Frontal cortex (tissue), 4 donors: ENCODE results near the gene SPTBN1. TPM values are rescaled to one million over a fixed set of nuclear protein-coding genes. Genes with fewer than 3 reads are reported as not detected.

Source experiments
- DNase-seq, 2 donors: peaks; one replicate each; pipeline ENCODE4 v3.0.0; 2012; ENCODE audit warnings: low spot score in 2 of 2
- FAIRE-seq: peaks from 2 replicates; lab custom pipeline; 2012; peaks lifted over from hg19 to GRCh38; lab: Jason Lieb, UNC
- total RNA-seq: library from RNA; depleted of rRNA; stranded (reverse); fragments of >200 nt; gene quantifications from one replicate; pipeline ENCODE4 v1.2.3, GENCODE V29; 2014
- donor health status: control.
- donor health status: control.
- donor health status: control.

The SPTBN1 gene
- total RNA-seq, 1 donor from 2014 or later = 449 TPM

DNA sequence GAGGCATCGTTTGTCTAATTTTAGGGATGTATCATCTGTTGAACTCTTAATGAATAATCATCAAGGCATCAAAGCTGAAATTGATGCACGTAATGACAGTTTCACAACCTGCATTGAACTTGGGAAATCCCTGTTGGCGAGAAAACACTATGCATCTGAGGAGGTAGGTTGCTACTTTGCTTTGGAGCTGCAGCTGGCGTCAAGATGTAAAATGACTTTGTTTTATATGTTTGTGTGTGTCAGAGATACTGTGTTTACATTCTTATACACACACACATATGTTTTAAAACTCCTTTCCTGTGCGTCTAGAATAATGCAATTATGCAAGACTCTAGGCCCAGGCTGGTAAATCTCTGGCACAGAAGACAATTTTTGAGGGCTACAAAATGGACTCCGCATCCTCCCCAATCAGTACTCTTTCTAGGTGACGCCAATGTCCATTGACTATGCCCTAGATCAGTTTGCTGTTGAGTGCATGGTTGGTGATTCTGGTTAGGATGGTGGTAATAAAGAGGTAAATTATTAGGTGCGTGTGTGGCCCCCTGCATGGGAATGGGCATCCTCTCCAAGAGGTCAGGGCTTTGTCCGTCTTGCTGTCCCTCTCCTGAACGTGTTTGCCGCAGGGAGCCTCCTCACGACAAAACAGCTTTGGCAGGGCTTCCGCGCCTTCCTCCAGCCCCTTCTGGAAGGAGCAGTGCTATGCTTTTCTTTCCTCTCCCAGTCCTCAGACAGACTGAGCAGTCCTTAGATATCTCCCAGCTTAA is 199.1 kb downstream of the SPTBN1 start:
- FAIRE-seq = no peak

DNA sequence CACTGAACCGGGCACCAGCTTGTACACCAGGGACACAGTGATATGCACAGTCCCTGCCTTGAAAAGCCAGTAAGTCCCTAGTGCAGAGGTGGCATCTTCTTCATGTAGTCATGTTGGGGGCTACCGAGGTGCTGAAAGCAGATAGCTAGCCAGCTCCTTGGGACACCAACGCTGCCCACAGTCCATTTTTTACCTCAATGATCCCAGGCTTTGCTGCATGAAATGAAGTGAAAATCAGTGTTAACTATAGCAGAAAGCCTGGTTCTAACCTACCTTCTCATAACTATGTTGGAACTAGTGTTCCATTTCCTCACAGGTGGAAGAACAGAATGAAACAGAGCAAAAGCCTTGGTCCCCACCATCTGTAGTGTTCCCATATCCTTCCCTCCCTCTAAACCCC is 200.7 kb downstream of the SPTBN1 start:
- no peak for FAIRE-seq
- DNase-seq = no peak

More for the DNA sequence above, 199.1 kb downstream of the SPTBN1 start:
- DNase-seq = no peak

DNA sequence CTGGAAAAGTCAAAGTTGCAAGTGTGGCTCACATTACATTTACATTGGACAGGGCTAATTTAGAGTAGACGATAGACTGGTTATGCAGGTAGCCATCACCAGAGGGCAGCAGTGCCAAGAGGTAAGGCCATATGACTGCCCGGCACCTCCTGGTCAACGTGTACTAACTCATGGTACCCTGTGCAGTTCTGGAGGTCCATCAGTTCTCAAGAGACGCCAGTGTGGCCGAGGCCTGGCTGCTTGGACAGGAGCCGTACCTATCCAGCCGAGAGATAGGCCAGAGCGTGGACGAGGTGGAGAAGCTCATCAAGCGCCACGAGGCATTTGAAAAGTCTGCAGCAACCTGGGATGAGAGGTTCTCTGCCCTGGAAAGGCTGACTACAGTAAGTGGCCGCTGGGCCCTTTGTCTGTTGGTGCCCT is 201.5 kb downstream of the SPTBN1 start:
- no peak for DNase-seq
- FAIRE-seq = no peak

DNA sequence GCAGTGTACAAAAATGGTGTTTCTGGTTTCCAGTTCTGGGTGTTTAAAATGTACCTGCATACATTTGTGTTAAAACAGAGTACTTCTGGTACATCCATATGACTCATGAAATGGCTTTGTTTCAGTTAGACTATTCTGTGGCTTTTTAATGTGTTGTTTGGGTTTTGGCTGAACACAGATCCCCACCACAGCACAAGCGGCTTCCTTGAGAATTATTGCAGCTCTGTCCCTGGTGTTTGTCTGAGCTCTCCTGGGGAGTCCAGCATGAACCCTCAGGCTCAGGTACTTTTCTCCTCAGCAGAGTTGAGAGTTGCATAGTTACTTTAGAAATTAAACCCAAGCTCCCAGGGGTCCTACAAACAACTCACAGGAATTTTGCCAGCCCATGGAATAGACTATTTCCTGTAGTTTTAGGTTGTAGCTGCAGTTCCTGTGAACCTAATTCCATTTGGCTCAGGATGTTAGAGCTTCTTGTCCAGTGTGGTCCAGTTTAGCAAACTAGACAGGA is 202.5 kb downstream of the SPTBN1 start:
- DNase-seq (no peak), FAIRE-seq (no peak)

DNA sequence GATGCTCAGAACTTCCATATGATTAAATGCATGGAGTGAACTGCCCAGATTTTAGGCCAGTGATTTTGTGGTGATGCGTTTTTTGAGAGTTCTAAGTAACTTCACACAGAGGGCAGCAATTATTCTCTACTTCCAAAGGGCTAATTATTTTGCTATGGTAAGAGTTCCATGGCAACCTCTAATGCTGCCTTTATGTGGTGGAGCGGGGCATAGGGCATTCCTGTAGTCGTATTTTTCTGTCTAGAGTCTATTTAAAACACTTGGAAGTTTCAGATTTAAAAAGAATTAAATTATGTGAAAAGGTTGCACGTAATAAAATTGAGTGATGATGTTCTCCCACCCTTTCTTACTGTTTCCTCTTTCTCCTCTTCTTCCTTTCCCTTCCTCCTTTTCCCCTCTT is 203.4 kb downstream of the SPTBN1 start:
- DNase-seq = no peak
- FAIRE-seq = no peak

DNA sequence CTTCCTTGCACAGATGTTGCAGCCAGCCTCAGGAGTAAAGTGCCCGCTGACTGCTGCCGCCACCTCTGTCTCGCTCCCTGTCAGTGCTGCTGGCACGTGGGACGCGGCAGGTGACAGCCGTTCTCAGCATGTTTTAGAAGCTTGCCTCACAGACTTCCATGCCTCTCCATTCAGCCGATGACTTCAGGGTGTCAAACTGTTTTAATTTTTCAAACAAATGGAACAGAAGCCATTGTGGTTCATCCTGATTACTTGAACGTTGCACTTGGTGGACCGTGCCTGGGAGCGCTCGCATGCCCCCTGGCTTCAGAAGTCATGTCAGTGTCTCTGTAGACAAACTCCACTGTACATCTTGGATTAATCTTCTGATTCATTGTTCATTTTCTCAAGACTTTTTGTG is 204.6 kb downstream of the SPTBN1 start:
- DNase-seq (no peak), FAIRE-seq (no peak)

DNA sequence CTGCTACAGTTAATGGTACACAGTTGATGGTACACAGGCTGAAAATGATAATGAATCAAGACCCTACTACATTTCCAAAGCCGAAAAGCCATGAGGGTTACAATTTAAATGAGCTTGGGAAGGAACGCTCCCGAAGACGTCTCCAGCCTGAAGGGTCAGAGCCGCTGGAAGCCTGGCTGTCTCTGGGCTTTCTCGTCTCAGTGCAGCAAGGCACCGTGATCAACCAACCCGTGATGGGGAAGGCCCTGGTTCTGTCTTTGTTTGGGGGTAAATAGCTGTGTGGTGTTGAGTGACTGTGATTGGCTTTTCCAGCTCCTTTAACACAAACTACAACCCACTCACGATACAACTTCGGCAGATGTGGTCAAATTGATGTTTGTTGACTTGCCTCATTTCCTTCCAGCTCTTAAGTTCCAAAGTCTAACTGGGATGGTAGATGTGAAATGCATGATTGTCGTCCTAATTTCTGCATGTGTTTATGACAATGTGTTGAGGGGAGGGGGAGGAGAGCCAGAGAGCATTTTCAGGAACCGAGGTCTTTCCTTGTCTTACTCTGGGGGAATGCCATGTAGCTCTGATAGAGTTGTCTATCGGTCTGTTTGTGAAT is 207.4 kb downstream of the SPTBN1 start:
- no peak for FAIRE-seq

DNA sequence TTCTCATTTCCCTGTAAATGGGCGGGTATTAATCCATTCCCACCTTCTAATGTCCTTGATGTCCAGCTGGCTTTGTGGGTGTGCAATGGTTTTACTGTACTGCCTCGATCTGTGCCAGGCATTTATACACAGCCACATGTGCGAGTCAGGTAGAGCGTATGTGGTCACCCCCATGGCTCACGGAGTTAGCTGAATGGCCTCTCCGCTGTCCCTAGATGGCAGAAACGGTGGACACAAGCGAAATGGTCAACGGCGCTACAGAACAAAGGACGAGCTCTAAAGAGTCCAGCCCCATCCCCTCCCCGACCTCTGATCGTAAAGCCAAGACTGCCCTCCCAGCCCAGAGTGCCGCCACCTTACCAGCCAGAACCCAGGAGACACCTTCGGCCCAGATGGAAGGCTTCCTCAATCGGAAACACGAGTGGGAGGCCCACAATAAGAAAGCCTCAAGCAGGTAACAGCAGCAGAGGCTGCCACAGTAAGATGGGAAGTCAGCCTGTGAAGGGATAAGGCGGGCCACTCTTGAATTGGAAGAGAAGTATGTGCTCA is 208.2 kb downstream of the SPTBN1 start:
- DNase-seq = no peak
- FAIRE-seq = no peak

More for the DNA sequence above, 207.4 kb downstream of the SPTBN1 start:
- DNase-seq = no peak

DNA sequence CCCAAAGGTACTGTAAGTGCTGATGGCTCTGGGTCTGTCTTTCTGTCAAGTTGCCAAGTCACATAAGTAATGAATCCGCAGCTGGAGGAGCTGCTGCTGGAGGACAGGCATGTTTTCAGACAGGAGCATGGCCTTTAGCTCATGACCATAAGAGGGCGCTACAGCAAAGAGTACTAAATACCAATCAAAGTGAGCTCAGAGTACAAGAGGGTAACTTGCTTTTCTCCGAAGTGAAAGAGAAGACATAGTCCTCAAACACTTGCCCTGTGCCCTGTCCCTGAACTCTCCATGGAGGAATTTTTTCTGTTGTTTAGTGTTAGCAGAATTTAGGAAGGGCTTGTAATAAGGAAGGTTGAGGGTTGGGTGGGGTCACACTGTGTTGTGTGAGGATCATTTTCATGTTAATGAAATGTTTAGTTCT is 209.3 kb downstream of the SPTBN1 start:
- DNase-seq (no peak), FAIRE-seq (no peak)

DNA sequence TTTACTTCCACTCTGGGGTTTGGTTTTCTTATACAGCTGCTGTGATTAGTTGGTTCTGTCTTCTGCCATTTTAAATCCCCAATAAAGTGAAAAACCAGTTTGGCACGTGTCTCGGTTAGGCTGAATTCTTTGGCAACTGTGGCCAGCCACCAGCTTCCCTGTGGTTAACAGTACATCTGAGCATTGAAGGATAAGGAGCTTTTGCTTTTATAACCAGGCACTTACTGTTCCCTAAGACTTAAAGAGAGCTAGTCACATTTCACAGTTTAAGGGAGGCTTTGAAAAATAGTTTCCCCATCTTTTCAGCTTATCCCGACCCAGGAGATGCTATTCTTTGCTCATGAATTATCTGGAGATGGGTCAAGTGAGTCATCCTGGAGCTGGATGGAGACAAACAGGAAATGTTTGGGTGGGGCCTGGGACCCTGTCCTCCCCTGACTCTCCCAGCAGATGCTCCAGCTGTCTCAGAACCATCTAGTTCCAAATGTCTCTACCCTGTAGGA is 210.1 kb downstream of the SPTBN1 start:
- peak in 1 of 2 donors; percentile 44 for DNase-seq
- no peak for FAIRE-seq

DNA sequence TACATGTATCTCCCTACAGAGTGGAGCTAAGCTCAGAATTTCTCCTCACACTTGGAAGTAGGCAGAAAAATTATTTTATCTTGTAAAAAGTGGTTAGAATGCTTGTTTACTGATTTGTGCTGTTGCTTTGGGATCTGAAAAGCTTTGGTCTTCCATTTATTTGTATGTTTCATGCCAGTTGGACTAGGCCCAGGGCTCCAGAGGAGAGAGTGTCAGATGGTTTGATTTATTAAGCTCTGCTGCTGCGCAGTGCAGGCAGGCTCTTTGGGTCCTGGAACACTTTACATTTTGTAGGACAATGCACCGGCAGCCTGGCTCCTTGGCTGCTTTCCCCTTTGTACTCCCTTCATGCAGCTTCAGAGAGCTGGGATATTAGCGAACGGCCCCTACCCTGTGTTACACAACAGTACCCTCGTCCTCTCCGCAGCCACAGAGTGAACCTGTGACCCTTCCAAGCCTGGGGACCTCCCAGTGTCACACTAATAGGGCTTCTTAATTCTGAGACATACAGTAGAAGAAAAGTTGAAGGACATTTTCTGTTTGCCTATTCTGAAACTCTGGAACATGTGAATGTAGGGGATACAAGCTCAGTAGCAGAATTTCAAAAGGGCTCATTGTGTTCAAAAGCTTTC is 210.6 kb downstream of the SPTBN1 start:
- peak in 1 of 2 donors; percentile 31 for DNase-seq
- no peak for FAIRE-seq

DNA sequence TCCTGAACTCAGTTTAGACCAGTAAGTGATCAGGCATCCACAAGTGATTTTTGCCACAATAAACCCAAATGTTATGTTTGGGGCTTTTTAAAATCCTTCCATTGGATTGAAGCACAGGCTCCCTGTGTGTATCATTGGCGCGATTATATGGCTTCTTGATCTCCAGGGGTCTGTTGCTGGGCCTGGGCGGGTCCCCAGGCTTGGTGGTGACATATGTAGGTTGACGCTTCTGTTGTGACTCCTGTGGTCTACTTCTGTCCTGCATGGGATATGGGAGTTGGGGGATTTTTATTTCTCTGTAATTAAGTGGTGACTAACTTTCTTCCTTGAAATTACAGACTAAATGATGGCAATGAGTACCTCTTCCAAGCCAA is 211.1 kb downstream of the SPTBN1 start:
- no peak for FAIRE-seq

DNA sequence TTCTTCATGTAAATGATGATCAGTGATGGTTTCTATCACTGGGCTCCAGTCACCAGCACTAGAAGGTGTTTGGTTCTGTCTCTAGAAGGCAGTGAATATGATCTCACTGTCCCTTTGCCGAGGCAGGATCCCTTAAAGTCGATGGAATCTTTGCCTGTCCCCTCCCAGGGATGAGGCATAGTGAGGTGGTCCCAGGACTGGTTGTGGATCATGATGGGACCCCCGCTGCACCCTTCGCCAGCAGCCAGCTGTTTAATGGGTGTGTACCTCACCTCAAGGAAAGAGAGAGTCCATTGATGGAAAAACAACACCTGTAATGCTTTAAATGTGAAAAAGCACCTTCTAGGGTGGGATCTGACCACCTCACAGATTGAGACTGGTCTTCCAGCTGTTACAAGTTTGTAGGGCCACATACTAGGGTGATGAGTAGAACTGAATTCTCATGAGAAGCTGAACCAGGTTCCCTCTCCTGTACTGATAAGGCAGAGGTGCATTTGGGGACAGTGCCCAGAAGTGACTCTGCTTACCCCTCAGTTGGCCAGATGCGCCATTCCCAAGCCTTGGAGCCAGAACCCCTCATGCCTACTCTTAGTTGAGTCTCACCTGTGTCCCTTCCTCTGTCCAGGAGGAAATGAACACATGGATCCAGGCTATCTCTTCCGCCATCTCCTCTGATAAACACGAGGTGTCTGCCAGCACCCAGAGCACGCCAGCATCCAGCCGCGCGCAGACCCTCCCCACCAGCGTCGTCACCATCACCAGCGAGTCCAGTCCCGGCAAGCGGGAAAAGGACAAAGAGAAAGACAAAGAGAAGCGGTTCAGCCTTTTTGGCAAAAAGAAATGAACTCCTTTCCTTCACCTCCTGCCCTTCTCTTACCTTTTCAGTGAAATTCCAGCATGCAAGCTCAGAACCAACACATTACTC is 211.9 kb downstream of the SPTBN1 start:
- no peak for FAIRE-seq
- DNase-seq = no peak

More for the DNA sequence above, 211.1 kb downstream of the SPTBN1 start:
- DNase-seq = no peak

DNA sequence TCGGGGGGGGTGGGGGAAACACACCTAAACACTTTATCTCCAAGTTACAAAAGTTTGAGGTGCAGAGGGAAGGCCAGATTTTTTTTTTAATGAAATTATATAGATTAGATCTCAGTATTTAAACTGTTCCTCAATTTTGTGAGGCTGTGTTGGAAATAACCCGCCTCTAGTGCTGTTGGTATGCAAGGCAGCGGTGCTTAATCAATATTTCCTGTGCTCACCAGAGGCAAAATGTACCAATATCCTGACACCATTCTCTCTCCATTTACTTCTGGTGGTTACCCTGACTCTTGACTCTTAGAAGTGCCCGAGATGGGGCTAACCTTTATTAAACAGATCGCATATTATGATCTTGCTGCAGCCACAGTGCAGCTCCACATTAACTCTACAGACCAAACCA is 212.6 kb downstream of the SPTBN1 start:
- DNase-seq = no peak
- no peak for FAIRE-seq

DNA sequence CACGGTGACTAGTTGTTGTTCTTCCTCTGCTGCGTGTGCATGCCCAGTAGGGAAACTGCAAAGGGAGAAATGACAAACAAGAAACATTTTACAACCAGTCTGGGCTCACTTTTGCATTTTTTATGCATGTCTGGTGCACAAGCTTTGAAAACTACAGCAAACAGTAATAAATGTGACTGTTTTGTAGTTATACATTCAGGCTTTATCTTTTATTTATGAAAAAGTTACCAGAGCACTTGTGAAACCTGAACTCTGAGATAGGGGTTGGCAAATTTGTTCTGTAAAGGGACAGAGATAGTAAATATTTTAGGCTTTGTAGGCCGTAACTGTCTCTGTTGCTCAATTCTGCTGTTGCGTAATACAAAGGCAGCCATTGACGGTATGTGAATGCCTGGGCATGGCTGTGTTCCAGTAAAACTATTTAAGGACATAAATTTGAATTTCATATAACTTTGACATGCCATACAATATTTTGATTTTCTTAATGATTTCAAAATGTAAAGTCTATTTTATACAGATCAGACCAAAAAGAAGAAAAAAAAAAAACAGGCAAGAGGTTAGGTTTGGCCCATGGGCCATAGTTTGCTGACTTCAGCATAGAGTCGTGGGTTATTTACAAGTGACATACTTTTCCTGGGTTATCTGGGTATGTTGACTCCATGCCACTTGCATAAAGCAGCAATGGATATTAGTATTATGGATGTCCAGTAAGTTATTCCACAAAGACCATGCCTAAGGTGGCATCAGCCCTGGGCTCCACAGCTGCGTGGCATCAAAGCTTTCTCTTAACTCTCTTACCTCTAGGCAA is 213.8 kb downstream of the SPTBN1 start:
- DNase-seq (peak in 1 of 2 donors; percentile 29), FAIRE-seq (no peak)

DNA sequence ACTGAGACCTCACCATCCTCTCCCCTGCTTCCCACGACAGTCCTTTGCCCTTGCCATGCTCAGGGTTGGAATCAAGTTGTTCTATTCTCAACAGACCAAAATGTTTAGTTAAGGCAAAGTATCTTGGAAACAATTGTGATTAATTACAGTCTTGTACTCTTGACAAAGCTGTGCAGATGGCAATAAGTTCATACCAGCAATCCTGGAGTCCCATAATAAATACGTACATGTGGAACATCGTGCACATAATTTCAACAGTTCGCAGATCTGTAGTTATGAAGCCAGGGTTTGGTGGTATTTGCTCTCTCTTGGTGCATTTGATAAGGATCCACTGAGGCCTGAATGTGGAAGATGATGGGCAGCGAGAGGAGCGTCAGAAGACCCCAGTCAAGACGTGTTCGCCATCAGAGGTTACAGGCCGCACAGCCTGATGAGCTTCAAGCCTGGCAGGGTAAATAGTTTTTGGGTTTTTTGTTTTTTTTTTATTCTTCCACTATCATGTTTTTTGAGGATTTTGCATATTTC is 214.4 kb downstream of the SPTBN1 start:
- no peak for FAIRE-seq
- DNase-seq = no peak

DNA sequence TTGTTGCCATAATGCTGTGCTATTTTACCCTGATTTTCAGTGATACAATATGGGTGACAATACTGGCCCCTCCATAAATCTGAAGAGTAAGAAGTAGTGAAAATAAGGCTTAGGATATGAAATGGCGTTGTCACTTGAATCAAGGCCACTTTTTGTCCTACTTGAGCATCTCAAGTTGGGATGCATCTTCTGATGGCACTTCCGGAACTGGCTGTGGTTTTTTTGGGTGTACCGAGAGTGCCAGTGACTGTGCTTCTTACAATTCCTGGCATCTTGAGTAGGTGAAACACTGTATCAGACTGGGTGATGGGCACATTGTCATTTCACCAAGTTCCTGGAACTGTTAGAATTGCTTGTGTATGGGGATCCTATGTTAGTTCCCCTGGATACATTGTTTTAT is 214.9 kb downstream of the SPTBN1 start:
- FAIRE-seq (no peak), DNase-seq (no peak)

DNA sequence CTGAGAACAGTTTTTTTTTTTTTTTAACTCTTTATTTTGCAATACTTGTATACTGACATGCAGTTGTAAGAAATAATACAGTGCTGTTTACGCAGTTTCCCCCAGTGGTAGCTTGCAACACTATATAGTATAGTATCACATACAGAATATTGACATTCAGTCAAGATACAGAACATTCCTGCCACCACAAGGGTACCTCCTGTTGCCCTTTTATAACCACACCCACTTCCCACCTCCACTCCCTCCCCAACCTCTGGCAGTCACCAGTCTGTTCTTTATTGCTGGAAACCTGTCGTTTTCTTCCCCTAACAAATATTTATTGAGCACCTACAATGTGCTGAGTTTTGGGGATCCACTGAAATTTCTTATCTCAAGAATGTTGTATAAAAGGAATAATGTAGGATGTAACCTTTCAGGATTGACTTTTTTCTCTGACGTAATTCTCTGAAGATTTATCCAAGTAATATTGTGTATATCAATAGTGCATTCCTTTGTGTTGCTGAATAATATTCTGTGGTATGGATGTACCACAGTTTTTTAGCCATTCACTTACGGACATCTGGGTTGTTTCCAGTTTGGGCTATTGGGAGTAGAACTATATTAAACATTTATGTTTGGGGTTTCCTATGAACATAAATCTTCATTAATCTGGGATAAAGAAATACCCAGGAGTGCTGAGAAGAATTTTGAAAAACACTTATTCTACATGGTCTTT is 215.9 kb downstream of the SPTBN1 start:
- FAIRE-seq (no peak), DNase-seq (no peak)
